NCI-H82 treated with DMSO at 0.1 percent for 48 hours (cell line): Measurements from ENCODE around the gene DIPK1C.

Experiments used
- DNase-seq: peaks from one replicate; lab custom pipeline; 2025; ENCODE audit not compliant: unreplicated experiment; lab: John Stamatoyannopoulos, UW

The DIPK1C gene

GRCh38 chr18:74422541-74422940 is 34.6 kb downstream of the DIPK1C start:
- no peak for DNase-seq

GRCh38 chr18:74420926-74421325 is 36.2 kb downstream of the DIPK1C start:
- DNase-seq, result no peak

GRCh38 chr18:74420481-74420880 is 36.6 kb downstream of the DIPK1C start:
- no peak for DNase-seq

- DNase-seq, result no peak
Observed at GRCh38 chr18:74419761-74420160, 37.3 kb downstream of the DIPK1C start.

- DNase-seq, result no peak
Observed at GRCh38 chr18:74418023-74418422, 39.1 kb downstream of the DIPK1C start.

- no peak for DNase-seq
Observed at GRCh38 chr18:74416124-74416523, 41.0 kb downstream of the DIPK1C start.

- no peak for DNase-seq
Observed at GRCh38 chr18:74414953-74415515, 42.1 kb downstream of the DIPK1C start.

GRCh38 chr18:74413836-74414235 is 43.3 kb downstream of the DIPK1C start:
- DNase-seq, result no peak

GRCh38 chr18:74412116-74412880 is 44.8 kb downstream of the DIPK1C start:
- DNase-seq, result no peak

GRCh38 chr18:74411475-74411874 is 45.6 kb downstream of the DIPK1C start:
- DNase-seq, result no peak

GRCh38 chr18:74410441-74410992 is 46.6 kb downstream of the DIPK1C start:
- DNase-seq, result no peak

- DNase-seq, result no peak
Observed at GRCh38 chr18:74407888-74408287, 49.2 kb downstream of the DIPK1C start.

GRCh38 chr18:74402806-74403433 is 54.2 kb downstream of the DIPK1C start:
- no peak for DNase-seq

- no peak for DNase-seq
Observed at GRCh38 chr18:74400813-74401212, 56.3 kb downstream of the DIPK1C start.

GRCh38 chr18:74399091-74399887 is 57.8 kb downstream of the DIPK1C start:
- DNase-seq, result no peak

GRCh38 chr18:74397572-74397971 is 59.5 kb downstream of the DIPK1C start:
- DNase-seq, result no peak

GRCh38 chr18:74396171-74397169 is 60.6 kb downstream of the DIPK1C start:
- DNase-seq, result no peak

GRCh38 chr18:74395648-74396154 is 61.4 kb downstream of the DIPK1C start:
- DNase-seq, result no peak

- no peak for DNase-seq
Observed at GRCh38 chr18:74395006-74395405, 62.1 kb downstream of the DIPK1C start.

GRCh38 chr18:74392323-74392722 is 64.8 kb downstream of the DIPK1C start:
- no peak for DNase-seq
